Trophoblast cell (in vitro differentiated cells and primary cell): ENCODE measurements around the gene WWC2.

ENCODE experiments used
- DNase-seq, 2 donors: peaks; one replicate each; pipeline ENCODE4 v3.0.0-alpha.2; 2016
- H2AFZ ChIP-seq: 2 replicates; pipeline ENCODE4 v1.6.1; 2013; ENCODE audit warnings: low read length, moderate library complexity, mild to moderate bottlenecking; ENCODE audit not compliant: insufficient read depth, poor library complexity
- H2AK5ac ChIP-seq: 2 replicates; pipeline ENCODE4 v1.6.1; 2013; ENCODE audit warnings: mild to moderate bottlenecking, low read length
- H2BK120ac ChIP-seq: 2 replicates; pipeline ENCODE4 v1.6.1; 2013; ENCODE audit warnings: low read length, mild to moderate bottlenecking, moderate library complexity; ENCODE audit not compliant: insufficient read depth, poor library complexity
- H2BK12ac ChIP-seq: 2 replicates; pipeline ENCODE4 v1.6.1; 2013; ENCODE audit warnings: mild to moderate bottlenecking, low read length, moderate library complexity
- H2BK5ac ChIP-seq: 2 replicates; pipeline ENCODE4 v1.6.1; 2013; ENCODE audit warnings: low read length, low read depth, moderate library complexity, mild to moderate bottlenecking; ENCODE audit not compliant: poor library complexity
- H3K14ac ChIP-seq: 2 replicates; pipeline ENCODE4 v1.6.1; 2013; ENCODE audit warnings: mild to moderate bottlenecking, low read length
- H3K18ac ChIP-seq: 2 replicates; pipeline ENCODE4 v1.6.1; 2013; ENCODE audit warnings: mild to moderate bottlenecking, low read length
- H3K23ac ChIP-seq: 2 replicates; pipeline ENCODE4 v1.6.1; 2013; ENCODE audit warnings: low read length
- H3K27ac ChIP-seq: 2 replicates; pipeline ENCODE4 v1.5.1; 2013; ENCODE audit warnings: low read depth, mild to moderate bottlenecking, inconsistent platforms, low read length, moderate library complexity
- H3K27me3 ChIP-seq: 2 replicates; pipeline ENCODE4 v1.6.1; 2013; ENCODE audit warnings: inconsistent platforms, mild to moderate bottlenecking, low read length, moderate library complexity; ENCODE audit not compliant: insufficient read depth
- H3K36me3 ChIP-seq, 2 experiments: 1 replicate in 1 of 2; 2 replicates in 1 of 2; pipeline ENCODE4 v1.6.1; 2013; ENCODE audit warnings: low read length in 2 of 2, mild to moderate bottlenecking in 2 of 2, moderate library complexity in 1 of 2; ENCODE audit not compliant: insufficient read depth in 2 of 2, control insufficient read depth in 1 of 2
- H3K4ac ChIP-seq: 2 replicates; pipeline ENCODE4 v1.6.1; 2013; ENCODE audit warnings: low read depth, mild to moderate bottlenecking, low read length, moderate library complexity
- H3K4me1 ChIP-seq, 2 experiments: 1 replicate in 1 of 2; 2 replicates in 1 of 2; pipeline ENCODE4 v1.6.1; 2013; ENCODE audit warnings: low read length in 2 of 2, mild to moderate bottlenecking in 2 of 2, moderate library complexity in 1 of 2; ENCODE audit not compliant: insufficient read depth in 2 of 2, control insufficient read depth in 1 of 2
- H3K4me2 ChIP-seq: 2 replicates; pipeline ENCODE4 v1.6.1; 2013; ENCODE audit warnings: inconsistent platforms, mild to moderate bottlenecking, low read length, moderate library complexity
- H3K4me3 ChIP-seq: 2 replicates; pipeline ENCODE4 v1.5.1; 2013; ENCODE audit warnings: mild to moderate bottlenecking, low read depth, low read length, inconsistent platforms
- H3K79me1 ChIP-seq: one replicate; pipeline ENCODE4 v1.6.1; 2013; ENCODE audit warnings: low read length
- H3K79me2 ChIP-seq: 2 replicates; pipeline ENCODE4 v1.6.1; 2013; ENCODE audit warnings: low read length, mild to moderate bottlenecking; ENCODE audit not compliant: control insufficient read depth, insufficient read depth, poor library complexity
- H3K9ac ChIP-seq: 2 replicates; pipeline ENCODE4 v1.6.1; 2013; ENCODE audit warnings: mild to moderate bottlenecking, low read length
- H3K9me3 ChIP-seq: 2 replicates; pipeline ENCODE4 v1.6.1; 2013; ENCODE audit warnings: low read depth, mild to moderate bottlenecking, control low read depth, inconsistent platforms, low read length; ENCODE audit not compliant: insufficient read depth
- H4K12ac ChIP-seq: 2 replicates; pipeline ENCODE4 v1.6.1; 2013; ENCODE audit warnings: low read depth, mild to moderate bottlenecking, low read length, moderate library complexity
- H4K8ac ChIP-seq: 2 replicates; pipeline ENCODE4 v1.6.1; 2013; ENCODE audit warnings: low read depth, mild to moderate bottlenecking, low read length, moderate library complexity
- H4K91ac ChIP-seq: one replicate; pipeline ENCODE4 v1.6.1; 2013; ENCODE audit warnings: low read depth, mild to moderate bottlenecking, low read length, moderate library complexity
- WGBS: extraction: QIAGEN DNeasy Blood & Tissue Kit; methylation state at CpG from one replicate; pipeline ENCODE4 v1.1.7; 2013; ENCODE audit warnings: missing lambda C conversion rate; ENCODE audit not compliant: insufficient read length, insufficient coverage; ENCODE audit errors: extremely low coverage; 5-methylcytosine and 5-hydroxymethylcytosine counted together

WWC2 gene

DNA sequence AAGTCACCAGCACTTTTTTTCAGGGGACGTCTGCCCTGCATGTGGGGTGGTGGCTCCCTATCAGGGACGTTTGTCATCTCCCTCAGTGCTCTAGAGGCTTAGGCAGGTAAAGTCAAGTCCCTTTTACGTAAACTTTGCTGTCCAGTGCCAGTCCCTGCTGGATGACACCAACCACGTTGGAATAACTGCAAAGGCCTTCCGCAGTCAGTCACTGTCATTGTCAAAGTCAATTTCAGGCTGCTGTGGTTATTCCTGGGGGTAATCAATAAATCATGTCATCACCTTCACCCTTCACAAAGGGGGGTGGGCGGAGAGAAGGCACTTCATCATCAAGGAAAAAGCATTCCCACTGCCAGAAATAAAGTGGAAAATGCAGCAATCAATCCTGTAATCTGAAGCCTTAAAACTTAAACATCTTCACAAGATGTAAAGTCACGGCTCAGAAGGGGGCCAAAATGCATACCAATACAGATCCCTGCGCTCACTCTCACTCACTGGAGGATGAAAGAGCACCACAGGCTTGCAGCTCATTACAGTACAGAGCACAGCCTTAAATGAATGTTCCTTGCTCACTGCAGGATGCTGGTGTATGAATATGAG, 164.8 kb downstream of the WWC2 start:
- no peaks in the 10 kb centered on the region for H3K79me1 ChIP-seq
- no peak overlapping the region for H3K14ac ChIP-seq
- H2AK5ac ChIP-seq = no peak overlapping the region
- no peak overlapping the region for H2BK5ac ChIP-seq
- no peak overlapping the region for H3K9ac ChIP-seq
- no peak overlapping the region for H3K4me2 ChIP-seq
- H3K4ac ChIP-seq = no peak overlapping the region
- WGBS = no CpG with 5 or more reads among the region's 8 CpGs
- no peak overlapping the region for H2BK12ac ChIP-seq
- no peak overlapping the region for H3K18ac ChIP-seq
- no peak overlapping the region for H2BK120ac ChIP-seq
- H2AFZ ChIP-seq = no peak overlapping the region
- H4K91ac ChIP-seq = no peak overlapping the region
- H3K4me3 ChIP-seq = no peak overlapping the region
- no peak for DNase-seq
- no peak overlapping the region for H3K23ac ChIP-seq
- no peak overlapping the region for H3K27ac ChIP-seq
- H4K12ac ChIP-seq = no peak overlapping the region
- H3K4me1 ChIP-seq = no peaks in the 10 kb centered on the region
- H3K27me3 ChIP-seq = no peaks in the 10 kb centered on the region
- no peak overlapping the region for H4K8ac ChIP-seq
- H3K9me3 ChIP-seq = no peaks in the 10 kb centered on the region
- peaks cover 17 to 33% of the 10 kb centered on the region in 2 experiments for H3K36me3 ChIP-seq
- H3K79me2 ChIP-seq = no peaks in the 10 kb centered on the region

DNA sequence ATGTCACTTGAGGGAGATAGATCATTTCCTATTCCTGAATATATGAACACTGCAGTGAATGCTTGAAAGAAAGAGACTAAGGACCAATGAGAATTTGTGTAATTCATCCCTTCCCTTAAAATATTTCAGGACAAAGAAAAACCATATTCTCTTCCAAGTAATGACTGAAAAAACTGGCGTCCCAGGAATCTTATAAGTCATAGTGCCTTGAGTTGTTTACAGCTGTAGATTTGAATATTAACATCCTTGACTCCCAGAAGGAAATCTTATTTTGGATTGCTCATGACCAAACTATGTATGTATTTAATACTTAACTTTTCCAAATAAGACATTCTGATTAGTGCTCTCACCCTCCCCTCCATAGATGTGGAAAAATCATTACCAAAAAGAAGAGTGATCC, 165.6 kb downstream of the WWC2 start:
- Histone ChIP-seq H4K8ac (no peak overlapping the region), H3K4me1 (no peaks in the 10 kb centered on the region), H3K27me3 (no peaks in the 10 kb centered on the region), H4K91ac (no peak overlapping the region), H3K9ac (no peak overlapping the region), H3K36me3 (peaks cover 17 to 36% of the 10 kb centered on the region in 2 experiments), H3K23ac (no peak overlapping the region), H3K9me3 (no peaks in the 10 kb centered on the region), H3K79me2 (no peaks in the 10 kb centered on the region), H2BK12ac (no peak overlapping the region), H3K27ac (no peak overlapping the region), H3K4me3 (no peak overlapping the region), H2AK5ac (no peak overlapping the region), H3K14ac (no peak overlapping the region), H3K4me2 (no peak overlapping the region), H4K12ac (no peak overlapping the region), H2BK120ac (no peak overlapping the region), H3K4ac (no peak overlapping the region), H3K79me1 (no peaks in the 10 kb centered on the region), H3K18ac (no peak overlapping the region), H2BK5ac (no peak overlapping the region), H2AFZ (no peak overlapping the region)
- no peak for DNase-seq
- no CpG with 5 or more reads among the region's 1 CpG for WGBS

- H4K91ac ChIP-seq = no peak overlapping the region
Measured at GRCh38 chr4:183266371-183266770, 167.3 kb downstream of the WWC2 start.

GRCh38 chr4:183268556-183268955, 169.5 kb downstream of the WWC2 start:
- no peak overlapping the region for H4K12ac ChIP-seq
- no peaks in the 10 kb centered on the region for H3K79me2 ChIP-seq
- H3K4me1 ChIP-seq = no peaks in the 10 kb centered on the region
- H3K9ac ChIP-seq = no peak overlapping the region
- H3K4me2 ChIP-seq = no peak overlapping the region
- no peaks in the 10 kb centered on the region for H3K9me3 ChIP-seq
- WGBS = no CpG with 5 or more reads among the region's 9 CpGs
- no peak overlapping the region for H3K23ac ChIP-seq
- H2BK12ac ChIP-seq = no peak overlapping the region
- no peaks in the 10 kb centered on the region for H3K79me1 ChIP-seq
- DNase-seq = no peak
- H3K4ac ChIP-seq = no peak overlapping the region
- H3K27me3 ChIP-seq = no peaks in the 10 kb centered on the region
- H2AK5ac ChIP-seq = no peak overlapping the region
- H2BK5ac ChIP-seq = no peak overlapping the region
- H2AFZ ChIP-seq = no peak overlapping the region
- no peak overlapping the region for H4K91ac ChIP-seq
- H2BK120ac ChIP-seq = no peak overlapping the region
- no peak overlapping the region for H3K27ac ChIP-seq
- no peak overlapping the region for H3K14ac ChIP-seq
- H3K18ac ChIP-seq = no peak overlapping the region
- no peak overlapping the region for H4K8ac ChIP-seq
- peak overlapping the region; percentile 34 for H3K4me3 ChIP-seq
- peaks cover 12 to 27% of the 10 kb centered on the region in 2 experiments for H3K36me3 ChIP-seq

More at GRCh38 chr4:183266371-183266770, 167.3 kb downstream of the WWC2 start:
- Histone ChIP-seq H3K4ac (no peak overlapping the region), H3K4me1 (no peaks in the 10 kb centered on the region), H2AK5ac (no peak overlapping the region), H4K8ac (no peak overlapping the region), H3K9me3 (no peaks in the 10 kb centered on the region), H3K4me2 (no peak overlapping the region), H2BK5ac (no peak overlapping the region), H3K18ac (no peak overlapping the region), H2AFZ (no peak overlapping the region), H2BK120ac (no peak overlapping the region), H4K12ac (no peak overlapping the region), H3K36me3 (peaks cover 12 to 27% of the 10 kb centered on the region in 2 experiments), H3K27me3 (no peaks in the 10 kb centered on the region), H2BK12ac (no peak overlapping the region), H3K23ac (no peak overlapping the region), H3K14ac (no peak overlapping the region), H3K4me3 (no peak overlapping the region), H3K79me1 (no peaks in the 10 kb centered on the region), H3K27ac (no peak overlapping the region), H3K79me2 (no peaks in the 10 kb centered on the region), H3K9ac (no peak overlapping the region)
- no peak for DNase-seq
- WGBS = no CpG with 5 or more reads among the region's 3 CpGs
